Fibroblast of villous mesenchyme (primary cell): ENCODE measurements around the gene SGTA. TPM values are rescaled to one million over a fixed set of nuclear protein-coding genes. Genes with fewer than 3 reads are reported as not detected.

ENCODE experiments used
- DNase-seq: peaks from one replicate; pipeline ENCODE4 v3.0.0-alpha.2; 2010; ENCODE audit warnings: low read depth
- H3K4me3 ChIP-seq: 2 replicates; pipeline ENCODE4 v1.5.1; 2011; ENCODE audit warnings: low read depth, mild to moderate bottlenecking, low read length
- CTCF ChIP-seq: IDR thresholded peaks from 2 replicates; pipeline ENCODE4 v1.5.1; 2012; ENCODE audit warnings: low read depth, mild to moderate bottlenecking, low read length; ENCODE audit not compliant: insufficient read depth
- total RNA-seq: library from RNA; depleted of rRNA; stranded (reverse); fragments of >200 nt; gene quantifications from 2 replicates; pipeline ENCODE4 v1.2.3, GENCODE V29; 2012

SGTA gene
- total RNA-seq, 1 donor, result 44.5 TPM

DNA sequence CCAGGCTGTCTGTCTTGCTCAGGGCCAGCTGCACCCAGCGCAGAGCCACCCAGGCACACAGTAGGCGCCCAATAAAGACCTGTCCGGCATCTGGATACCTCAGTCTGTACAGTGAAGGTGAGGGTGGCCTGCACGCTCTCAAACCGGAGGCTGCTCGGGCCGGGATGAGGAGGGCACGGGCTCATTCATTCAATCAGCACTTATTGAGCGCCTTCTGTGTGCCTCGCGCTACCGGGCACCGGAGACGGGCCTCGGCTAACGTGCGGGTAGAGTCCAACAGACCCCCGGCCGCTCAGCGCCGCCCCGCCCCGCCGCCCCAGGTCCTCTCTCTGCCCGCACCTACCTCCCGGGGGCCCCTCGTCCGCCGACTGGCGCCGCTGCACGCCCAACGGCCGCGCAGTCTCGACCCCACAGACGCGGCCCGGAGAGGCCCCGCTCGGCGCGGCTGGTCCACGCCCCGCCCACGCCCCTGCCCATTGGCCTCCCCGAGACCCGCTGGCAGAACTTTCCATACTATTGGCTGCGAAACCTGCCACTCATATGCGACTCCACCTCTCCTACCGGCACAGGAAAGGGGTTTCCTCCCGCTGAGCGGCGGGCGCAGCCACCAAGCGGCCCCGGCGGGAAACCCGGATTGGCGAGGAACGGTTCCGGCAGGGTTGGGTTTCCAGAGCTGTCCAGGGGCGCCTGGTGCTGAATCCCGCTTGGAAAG, 43.3 kb downstream of the SGTA start, which contains the start of gene SLC39A3:
Gene SLC39A3 (minus strand): TSS at position 416 of the 712 bp plus-strand sequence. CDS start 2,760 bp downstream, outside the sequence.
- DNase-seq, result peak; percentile 99
- peak; percentile 20 for TF ChIP-seq CTCF
- H3K4me3 ChIP-seq, result peak within 1 kb of the TSS; percentile 89

DNA sequence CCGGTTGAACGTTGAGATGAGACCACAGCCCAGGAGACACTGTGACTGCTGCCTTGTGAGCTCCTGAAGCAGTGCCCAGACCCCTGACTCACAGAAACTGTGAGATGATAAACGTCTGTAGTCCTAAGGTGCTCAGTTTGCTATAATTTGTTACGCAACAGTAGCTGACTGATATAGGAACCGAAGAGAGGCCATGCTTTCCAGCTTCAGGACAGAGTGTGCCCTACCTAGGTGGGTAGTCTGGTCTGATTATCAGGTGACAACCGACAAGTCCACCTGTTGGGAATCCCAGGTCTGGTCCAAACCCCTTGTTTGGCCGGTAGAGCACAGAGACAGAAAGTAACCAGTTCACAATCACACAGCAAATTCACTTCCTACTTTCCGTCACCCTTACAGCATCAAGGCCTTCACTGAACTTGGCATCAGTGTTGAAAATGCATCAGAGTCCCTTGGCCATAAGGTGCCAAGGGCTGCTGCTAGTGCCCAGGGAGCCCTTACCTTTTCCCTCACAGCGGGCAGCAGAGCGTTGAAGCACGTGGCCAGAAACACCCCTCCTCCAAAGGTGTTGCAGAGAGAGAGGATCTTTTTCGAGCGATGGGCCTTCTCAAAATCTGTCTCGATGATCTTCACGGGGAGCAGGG, 46.4 kb downstream of the SGTA start:
- no peak for DNase-seq
- no peak for TF ChIP-seq CTCF
- no peak overlapping the region for H3K4me3 ChIP-seq

DNA sequence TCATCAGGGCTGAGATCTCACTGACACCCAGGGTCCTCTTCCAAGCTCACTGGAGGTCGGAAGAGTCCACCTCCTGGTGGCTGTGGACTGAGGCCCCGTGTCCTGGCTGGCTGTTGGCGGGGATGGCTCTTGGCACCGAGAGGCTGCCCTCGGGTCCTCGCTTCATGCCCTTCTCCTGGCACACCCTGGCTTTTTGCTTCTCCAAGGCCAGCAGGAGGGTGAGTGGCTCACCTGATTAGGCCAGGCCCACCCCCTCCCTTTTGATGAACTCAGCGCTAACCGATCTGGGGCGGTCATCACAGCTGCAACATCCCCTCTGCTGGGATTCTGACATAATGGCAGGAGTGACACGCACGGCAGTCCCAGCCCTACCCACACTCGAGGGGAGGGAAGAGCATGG, 47.7 kb downstream of the SGTA start:
- H3K4me3 ChIP-seq, result no peak overlapping the region
- DNase-seq, result no peak
- no peak for TF ChIP-seq CTCF

DNA sequence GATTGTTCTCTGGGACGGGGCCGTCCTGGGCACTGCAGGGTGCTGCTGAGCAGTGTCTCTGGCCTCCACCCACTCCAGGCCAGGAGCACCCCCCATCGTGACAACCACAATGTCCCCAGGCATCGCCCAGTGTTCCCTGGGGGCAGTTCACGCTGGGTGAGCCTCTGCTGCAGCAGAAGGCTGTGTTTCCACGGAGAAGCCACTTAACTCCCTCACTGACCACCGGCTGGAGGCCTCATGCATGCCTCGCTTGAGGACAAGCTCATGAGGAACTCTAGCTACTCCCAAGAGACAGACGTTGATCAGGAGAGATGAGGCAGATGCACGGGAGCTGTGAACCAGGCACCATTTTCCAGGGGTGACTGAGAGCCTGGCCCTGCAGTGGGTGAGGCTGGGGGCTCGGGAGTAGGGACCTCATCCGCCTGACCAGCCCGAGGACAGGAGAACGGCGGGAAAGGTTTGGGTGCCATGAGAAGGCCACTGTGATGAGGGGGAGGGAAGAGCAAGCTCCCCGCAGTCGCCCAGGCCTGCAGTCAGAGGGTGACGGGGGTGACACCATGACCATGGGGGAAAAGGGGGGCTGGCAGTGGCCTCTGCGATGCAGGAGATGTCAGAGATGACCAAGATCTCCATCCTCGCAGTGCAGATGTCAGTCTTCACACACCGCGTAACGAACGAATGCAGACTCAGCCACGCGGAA, 48.3 kb downstream of the SGTA start:
- H3K4me3 ChIP-seq, result no peak overlapping the region
- TF ChIP-seq CTCF, result no peak
- no peak for DNase-seq

GRCh38 chr19:2733930-2734588, 49.0 kb downstream of the SGTA start:
- peak; percentile 27 for DNase-seq
- H3K4me3 ChIP-seq, result no peak overlapping the region
- no peak for TF ChIP-seq CTCF

- no peak for DNase-seq
- H3K4me3 ChIP-seq, result no peak overlapping the region
- no peak for TF ChIP-seq CTCF
Measured at GRCh38 chr19:2732883-2733282, 50.2 kb downstream of the SGTA start.
